HG02642 (cell line): ENCODE results near the gene APEX2.
"Not testable (repeated sequence)": the region's sequence is repeated elsewhere in the genome, so short reads cannot be mapped to it uniquely, and the experiment has no call there.

Source experiments
- ATAC-seq: cut with Tn5 transposase; IDR thresholded peaks from one replicate; pipeline ENCODE4 v1.9.1; 2021; ENCODE audit warnings: mild to moderate bottlenecking; ENCODE audit not compliant: unreplicated experiment, poor library complexity

Gene APEX2

GRCh38 chrX:55008571-55009358 is 8.6 kb downstream of the APEX2 start:
- ATAC-seq = no peak

- no peak for ATAC-seq
Measured at GRCh38 chrX:55011294-55011693, 11.1 kb downstream of the APEX2 start.

GRCh38 chrX:55014897-55015299 is 14.7 kb downstream of the APEX2 start:
- ATAC-seq = no peak

- ATAC-seq = no peak
Measured at GRCh38 chrX:55026143-55026542, 26.0 kb downstream of the APEX2 start.

GRCh38 chrX:55026840-55027239 is 26.7 kb downstream of the APEX2 start:
- ATAC-seq = no peak

GRCh38 chrX:55028040-55028439 is 27.9 kb downstream of the APEX2 start:
- ATAC-seq = no peak

GRCh38 chrX:55028611-55029010 is 28.4 kb downstream of the APEX2 start:
- no peak for ATAC-seq

- ATAC-seq = no peak
Measured at GRCh38 chrX:55029291-55029690, 29.1 kb downstream of the APEX2 start.

- ATAC-seq = no peak
Measured at GRCh38 chrX:55030271-55031205, 30.4 kb downstream of the APEX2 start, which contains the start of gene ALAS2. TSS of gene ALAS2 (minus strand) at chrX:55030977. CDS start at chrX:55026000, 4,977 bp downstream.

GRCh38 chrX:55033429-55033828 is 33.3 kb downstream of the APEX2 start:
- ATAC-seq = no peak

- no peak for ATAC-seq
Measured at GRCh38 chrX:55039471-55039870, 39.3 kb downstream of the APEX2 start.

GRCh38 chrX:55041514-55041913 is 41.4 kb downstream of the APEX2 start:
- ATAC-seq = no peak

- not testable (repeated sequence) for ATAC-seq
Measured at GRCh38 chrX:55050599-55050998, 50.4 kb downstream of the APEX2 start.

GRCh38 chrX:55056820-55057674 is 56.9 kb downstream of the APEX2 start:
- no peak for ATAC-seq

- ATAC-seq = no peak
Measured at GRCh38 chrX:55057675-55058249, 57.6 kb downstream of the APEX2 start.
